Vagina (tissue), 2 donors: ENCODE measurements around the gene SLCO4C1. TPM values are rescaled to one million over a fixed set of nuclear protein-coding genes. Genes with fewer than 3 reads are reported as not detected.

Experiments
- DNase-seq, 2 donors: peaks; one replicate each; pipeline ENCODE4 v3.0.0-alpha.2; 2017; ENCODE audit errors: extremely low spot score in 2 of 2
- H3K27ac ChIP-seq: fragments of 200-600 bp; sonication (generic); one replicate; pipeline ENCODE4 v1.5.1; 2019
- H3K27me3 ChIP-seq: fragments of 200-600 bp; sonication (generic); one replicate; pipeline ENCODE4 v1.5.1; 2019
- H3K36me3 ChIP-seq, 2 donors: fragments of 200-600 bp; sonication (generic); one replicate each; pipeline ENCODE4 v1.5.1; 2017 to 2019
- H3K4me1 ChIP-seq: fragments of 200-600 bp; sonication (generic); one replicate; pipeline ENCODE4 v1.5.1; 2019
- H3K4me3 ChIP-seq, 2 donors: fragments of 200-600 bp; sonication (generic); 1 replicate in 1 of 2; 2 replicates in 1 of 2; pipeline ENCODE4 v1.5.1; 2016 to 2019
- H3K9me3 ChIP-seq: fragments of 200-600 bp; sonication (generic); one replicate; pipeline ENCODE4 v1.5.1; 2019
- CTCF ChIP-seq, 3 experiments: fragments of 450-650 bp in 2 of 3; fragments of 200-600 bp in 1 of 3; sonication (generic) in 1 of 3; IDR thresholded peaks; one replicate each; pipeline ENCODE4 v1.5.1; 2017 to 2019; ENCODE audit warnings: antibody characterized with exemption in 3 of 3, mild to moderate bottlenecking in 2 of 3, moderate library complexity in 2 of 3
- POLR2A ChIP-seq, 2 donors: fragments of 450-650 bp; IDR thresholded peaks; one replicate each; pipeline ENCODE4 v1.6.1; 2017; ENCODE audit warnings: antibody characterized with exemption in 2 of 2, mild to moderate bottlenecking in 2 of 2, moderate library complexity in 2 of 2
- POLR2AphosphoS5 ChIP-seq, 2 donors: sonication (generic); formaldehyde crosslinking; IDR thresholded peaks; one replicate each; pipeline ENCODE4 v1.9.0; 2017; ENCODE audit warnings: antibody characterized with exemption in 2 of 2, mild to moderate bottlenecking in 2 of 2, low read depth in 1 of 2; ENCODE audit not compliant: insufficient read depth in 1 of 2
- intact Hi-C: fragments of 100-400 bp; cut with DNase I; formaldehyde crosslinking; loops from one replicate; pipeline ENCODE4 v1.15.1; 2023
- total RNA-seq: library from RNA; depleted of rRNA; stranded (reverse); fragments of >200 nt; gene quantifications from one replicate; pipeline ENCODE4 v1.2.3, GENCODE V29; 2016

The SLCO4C1 gene
- total RNA-seq, 1 donor from 2014 or later: not detected

- Histone ChIP-seq H3K4me1 (no peaks in the 10 kb centered on the region), H3K36me3 (no peaks in the 10 kb centered on the region), H3K9me3 (no peaks in the 10 kb centered on the region), H3K27me3 (no peaks in the 10 kb centered on the region), H3K4me3 (no peak overlapping the region), H3K27ac (no peak overlapping the region)
- intact Hi-C loops: no loop called here
- TF ChIP-seq CTCF (IDR thresholded peaks at IDR 0.05): no peak
- TF ChIP-seq POLR2A (IDR thresholded peaks at IDR 0.05): no peak
- no peak for TF ChIP-seq POLR2AphosphoS5 (IDR thresholded peaks at IDR 0.05; ENCODE audit: insufficient read depth in 1 of 2, low read depth in 1 of 2)
- no peak for DNase-seq
Measured at GRCh38 chr5:102286476-102286875, 9.6 kb downstream of the SLCO4C1 start.

- TF ChIP-seq POLR2A (IDR thresholded peaks at IDR 0.05) (no peak), CTCF (IDR thresholded peaks at IDR 0.05) (no peak), POLR2AphosphoS5 (IDR thresholded peaks at IDR 0.05; ENCODE audit: insufficient read depth in 1 of 2, low read depth in 1 of 2) (no peak)
- no peaks in the 10 kb centered on the region for H3K9me3 ChIP-seq
- H3K27me3 ChIP-seq: no peaks in the 10 kb centered on the region
- no peak overlapping the region for H3K27ac ChIP-seq
- no peaks in the 10 kb centered on the region for H3K36me3 ChIP-seq
- no peak overlapping the region for H3K4me3 ChIP-seq
- DNase-seq: no peak
- intact Hi-C loops: no loop called here
- no peaks in the 10 kb centered on the region for H3K4me1 ChIP-seq
Measured at GRCh38 chr5:102283102-102283797, 12.8 kb downstream of the SLCO4C1 start.

- Histone ChIP-seq H3K4me3 (no peak overlapping the region), H3K27me3 (no peaks in the 10 kb centered on the region), H3K36me3 (no peaks in the 10 kb centered on the region), H3K4me1 (no peaks in the 10 kb centered on the region), H3K9me3 (no peaks in the 10 kb centered on the region), H3K27ac (no peak overlapping the region)
- intact Hi-C loops: no loop called here
- TF ChIP-seq POLR2A (IDR thresholded peaks at IDR 0.05) (no peak), CTCF (IDR thresholded peaks at IDR 0.05) (no peak), POLR2AphosphoS5 (IDR thresholded peaks at IDR 0.05; ENCODE audit: insufficient read depth in 1 of 2, low read depth in 1 of 2) (no peak)
- DNase-seq: no peak
Measured at GRCh38 chr5:102279711-102280110, 16.4 kb downstream of the SLCO4C1 start.

- no peaks in the 10 kb centered on the region for H3K27me3 ChIP-seq
- H3K9me3 ChIP-seq: no peaks in the 10 kb centered on the region
- H3K36me3 ChIP-seq: no peaks in the 10 kb centered on the region
- no peak for DNase-seq
- no peak overlapping the region for H3K4me3 ChIP-seq
- intact Hi-C loops: no loop called here
- TF ChIP-seq CTCF (IDR thresholded peaks at IDR 0.05) (no peak), POLR2A (IDR thresholded peaks at IDR 0.05) (no peak), POLR2AphosphoS5 (IDR thresholded peaks at IDR 0.05; ENCODE audit: insufficient read depth in 1 of 2, low read depth in 1 of 2) (no peak)
- no peak overlapping the region for H3K27ac ChIP-seq
- no peaks in the 10 kb centered on the region for H3K4me1 ChIP-seq
Measured at GRCh38 chr5:102278231-102278630, 17.9 kb downstream of the SLCO4C1 start.

- no peak for DNase-seq
- Histone ChIP-seq H3K4me1 (no peaks in the 10 kb centered on the region), H3K27ac (no peak overlapping the region), H3K9me3 (no peaks in the 10 kb centered on the region), H3K27me3 (no peaks in the 10 kb centered on the region), H3K4me3 (no peak overlapping the region), H3K36me3 (no peaks in the 10 kb centered on the region)
- TF ChIP-seq CTCF (IDR thresholded peaks at IDR 0.05) (no peak), POLR2AphosphoS5 (IDR thresholded peaks at IDR 0.05; ENCODE audit: insufficient read depth in 1 of 2, low read depth in 1 of 2) (no peak), POLR2A (IDR thresholded peaks at IDR 0.05) (no peak)
- intact Hi-C loops: no loop called here
Measured at GRCh38 chr5:102277144-102277543, 18.9 kb downstream of the SLCO4C1 start.
